ENCODE data around the gene CDK12.

GRCh38 chr17:39578272-39578671 is 117.0 kb downstream of the CDK12 start:
- no peak for TF ChIP-seq POLR2AphosphoS5 (IDR thresholded peaks at IDR 0.05; ENCODE audit: low read depth, low read length)
- TF ChIP-seq, protein P1, sequence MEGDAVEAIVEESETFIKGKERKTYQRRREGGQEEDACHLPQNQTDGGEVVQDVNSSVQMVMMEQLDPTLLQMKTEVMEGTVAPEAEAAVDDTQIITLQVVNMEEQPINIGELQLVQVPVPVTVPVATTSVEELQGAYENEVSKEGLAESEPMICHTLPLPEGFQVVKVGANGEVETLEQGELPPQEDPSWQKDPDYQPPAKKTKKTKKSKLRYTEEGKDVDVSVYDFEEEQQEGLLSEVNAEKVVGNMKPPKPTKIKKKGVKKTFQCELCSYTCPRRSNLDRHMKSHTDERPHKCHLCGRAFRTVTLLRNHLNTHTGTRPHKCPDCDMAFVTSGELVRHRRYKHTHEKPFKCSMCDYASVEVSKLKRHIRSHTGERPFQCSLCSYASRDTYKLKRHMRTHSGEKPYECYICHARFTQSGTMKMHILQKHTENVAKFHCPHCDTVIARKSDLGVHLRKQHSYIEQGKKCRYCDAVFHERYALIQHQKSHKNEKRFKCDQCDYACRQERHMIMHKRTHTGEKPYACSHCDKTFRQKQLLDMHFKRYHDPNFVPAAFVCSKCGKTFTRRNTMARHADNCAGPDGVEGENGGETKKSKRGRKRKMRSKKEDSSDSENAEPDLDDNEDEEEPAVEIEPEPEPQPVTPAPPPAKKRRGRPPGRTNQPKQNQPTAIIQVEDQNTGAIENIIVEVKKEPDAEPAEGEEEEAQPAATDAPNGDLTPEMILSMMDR (IDR thresholded peaks at IDR 0.05): no peak
- no peak for TF ChIP-seq USF1 (IDR thresholded peaks at IDR 0.05; ENCODE audit: borderline replicate concordance, low read depth)
- no peak for TF ChIP-seq NFIC (IDR thresholded peaks at IDR 0.05; ENCODE audit: borderline replicate concordance)
- no peak for TF ChIP-seq FOXJ3 (CRISPR knock-in tag; IDR thresholded peaks at IDR 0.05)
- TF ChIP-seq USF2 (IDR thresholded peaks at IDR 0.05; ENCODE audit: borderline replicate concordance, low read depth, low read length): no peak
- no peak for TF ChIP-seq YY1 (IDR thresholded peaks at IDR 0.05; ENCODE audit: low read depth)
- TF ChIP-seq EP300 (IDR thresholded peaks at IDR 0.05; ENCODE audit: borderline replicate concordance in 1 of 2, low read depth in 1 of 2, low read length in 1 of 2): no peak
- TF ChIP-seq SIN3A (IDR thresholded peaks at IDR 0.05; ENCODE audit: borderline replicate concordance, low read depth, low read length): no peak
- no peak for TF ChIP-seq MEF2A (IDR thresholded peaks at IDR 0.05; ENCODE audit: borderline replicate concordance, low read depth)

Measured in SK-N-SH (cell line).